ENCODE measurements around the gene CRYZL1.
"Not testable (repeated sequence)": the region's sequence is repeated elsewhere in the genome, so short reads cannot be mapped to it uniquely, and the experiment has no call there.

CRYZL1 gene

GRCh38 chr21:33682992-33683627 is 41.6 kb upstream of the CRYZL1 start:
- Histone ChIP-seq H3K27me3 (ENCODE audit: control insufficient read depth in 1 of 2, insufficient read depth in 1 of 2, low read length in 2 of 2) (no peaks in the 10 kb centered on the region), H3K4me3 (ENCODE audit: insufficient read depth in 1 of 2, low read depth in 1 of 2, low read length in 2 of 2) (no peak overlapping the region), H3K79me1 (replicated peaks; ENCODE audit: low read length, poor library complexity, severe bottlenecking) (peaks cover 3% of the 10 kb centered on the region), H3K4me2 (ENCODE audit: low read length, poor library complexity, severe bottlenecking) (no peak overlapping the region), H3K4me1 (ENCODE audit: control insufficient read depth, insufficient read depth, low read depth, low read length) (peaks cover 6% of the 10 kb centered on the region), H2BK12ac (ENCODE audit: low read length in 2 of 2) (no peak overlapping the region), H3K27ac (ENCODE audit: low read length, poor library complexity, severe bottlenecking) (peak overlapping the region; percentile 90), H4K8ac (ENCODE audit: low read length) (no peak overlapping the region), H3K9me3 (ENCODE audit: control insufficient read depth, low read length) (no peaks in the 10 kb centered on the region), H3K9ac (ENCODE audit: low read length) (no peak overlapping the region), H2BK5ac (ENCODE audit: low read depth, low read length, poor library complexity, severe bottlenecking) (no peak overlapping the region), H3K36me3 (ENCODE audit: control insufficient read depth in 1 of 2, insufficient read depth in 2 of 2, low read depth in 1 of 2, low read length in 2 of 2) (no peaks in the 10 kb centered on the region), H3K23ac (ENCODE audit: low read length in 2 of 2) (no peak overlapping the region), H4K91ac (ENCODE audit: low read length) (no peak overlapping the region), H2AK5ac (ENCODE audit: low read length, severe bottlenecking) (no peak overlapping the region), H2BK15ac (ENCODE audit: low read depth, poor library complexity, severe bottlenecking) (no peak overlapping the region), H3K4ac (ENCODE audit: low read depth in 1 of 2, low read length in 2 of 2) (no peak overlapping the region), H2BK120ac (ENCODE audit: low read depth, low read length) (no peak overlapping the region), H2AFZ (ENCODE audit: low read depth, low read length) (no peak overlapping the region), H3K18ac (ENCODE audit: low read depth in 1 of 2, low read length in 2 of 2) (no peak overlapping the region), H3K14ac (ENCODE audit: low read length in 2 of 2) (no peak overlapping the region)
- WGBS, result 43% methylated on average over 3 of the region's 4 CpGs
- peak; percentile 76 for DNase-seq

GRCh38 chr21:33680870-33681269 is 39.3 kb upstream of the CRYZL1 start:
- H3K4me2 ChIP-seq (ENCODE audit: low read length, poor library complexity, severe bottlenecking), result no peak overlapping the region
- H3K27ac ChIP-seq (ENCODE audit: low read length, poor library complexity, severe bottlenecking), result no peak overlapping the region
- no peak overlapping the region for H3K9ac ChIP-seq (ENCODE audit: low read length)
- no peak overlapping the region for H3K4me3 ChIP-seq (ENCODE audit: insufficient read depth in 1 of 2, low read depth in 1 of 2, low read length in 2 of 2)
- H3K14ac ChIP-seq (ENCODE audit: low read length in 2 of 2), result no peak overlapping the region
- peak overlapping the region; percentile 23 for H4K8ac ChIP-seq (ENCODE audit: low read length)
- peak overlapping the region; percentile 61 for H2AK5ac ChIP-seq (ENCODE audit: low read length, severe bottlenecking)
- no peak overlapping the region for H4K91ac ChIP-seq (ENCODE audit: low read length)
- H3K9me3 ChIP-seq (ENCODE audit: control insufficient read depth, low read length), result no peaks in the 10 kb centered on the region
- H2BK120ac ChIP-seq (ENCODE audit: low read depth, low read length), result no peak overlapping the region
- peak overlapping the region; percentile 23 for H2BK5ac ChIP-seq (ENCODE audit: low read depth, low read length, poor library complexity, severe bottlenecking)
- no peaks in the 10 kb centered on the region for H3K27me3 ChIP-seq (ENCODE audit: control insufficient read depth in 1 of 2, insufficient read depth in 1 of 2, low read length in 2 of 2)
- H3K4ac ChIP-seq (ENCODE audit: low read depth in 1 of 2, low read length in 2 of 2), result no peak overlapping the region
- no peak overlapping the region for H2AFZ ChIP-seq (ENCODE audit: low read depth, low read length)
- H3K23ac ChIP-seq (ENCODE audit: low read length in 2 of 2), result no peak overlapping the region
- no peak overlapping the region for H3K18ac ChIP-seq (ENCODE audit: low read depth in 1 of 2, low read length in 2 of 2)
- H3K4me1 ChIP-seq (ENCODE audit: control insufficient read depth, insufficient read depth, low read depth, low read length), result peaks cover 4% of the 10 kb centered on the region
- no peak for DNase-seq
- H3K36me3 ChIP-seq (ENCODE audit: control insufficient read depth in 1 of 2, insufficient read depth in 2 of 2, low read depth in 1 of 2, low read length in 2 of 2), result no peaks in the 10 kb centered on the region
- H2BK15ac ChIP-seq (ENCODE audit: low read depth, poor library complexity, severe bottlenecking), result no peak overlapping the region
- no peak overlapping the region for H2BK12ac ChIP-seq (ENCODE audit: low read length in 2 of 2)
- peaks cover 9% of the 10 kb centered on the region for H3K79me1 ChIP-seq (replicated peaks; ENCODE audit: low read length, poor library complexity, severe bottlenecking)
- 89% methylated on average over 6 of the region's 6 CpGs for WGBS

- Histone ChIP-seq H3K27ac (ENCODE audit: low read length, poor library complexity, severe bottlenecking) (no peak overlapping the region), H3K4me2 (ENCODE audit: low read length, poor library complexity, severe bottlenecking) (no peak overlapping the region), H3K4ac (ENCODE audit: low read depth in 1 of 2, low read length in 2 of 2) (no peak overlapping the region), H3K79me1 (replicated peaks; ENCODE audit: low read length, poor library complexity, severe bottlenecking) (peaks cover 13% of the 10 kb centered on the region), H3K4me1 (ENCODE audit: control insufficient read depth, insufficient read depth, low read depth, low read length) (peaks cover 2% of the 10 kb centered on the region), H3K14ac (ENCODE audit: low read length in 2 of 2) (no peak overlapping the region), H2BK12ac (ENCODE audit: low read length in 2 of 2) (no peak overlapping the region), H3K4me3 (ENCODE audit: insufficient read depth in 1 of 2, low read depth in 1 of 2, low read length in 2 of 2) (no peak overlapping the region), H2BK120ac (ENCODE audit: low read depth, low read length) (no peak overlapping the region), H3K9ac (ENCODE audit: low read length) (no peak overlapping the region), H2BK5ac (ENCODE audit: low read depth, low read length, poor library complexity, severe bottlenecking) (no peak overlapping the region), H4K8ac (ENCODE audit: low read length) (no peak overlapping the region), H3K9me3 (ENCODE audit: control insufficient read depth, low read length) (no peaks in the 10 kb centered on the region), H2BK15ac (ENCODE audit: low read depth, poor library complexity, severe bottlenecking) (no peak overlapping the region), H3K18ac (ENCODE audit: low read depth in 1 of 2, low read length in 2 of 2) (no peak overlapping the region), H2AFZ (ENCODE audit: low read depth, low read length) (no peak overlapping the region), H3K27me3 (ENCODE audit: control insufficient read depth in 1 of 2, insufficient read depth in 1 of 2, low read length in 2 of 2) (no peaks in the 10 kb centered on the region), H3K36me3 (ENCODE audit: control insufficient read depth in 1 of 2, insufficient read depth in 2 of 2, low read depth in 1 of 2, low read length in 2 of 2) (no peaks in the 10 kb centered on the region), H3K23ac (ENCODE audit: low read length in 2 of 2) (no peak overlapping the region), H4K91ac (ENCODE audit: low read length) (no peak overlapping the region), H2AK5ac (ENCODE audit: low read length, severe bottlenecking) (no peak overlapping the region)
- no peak for DNase-seq
- over 99% methylated on average over 9 of the region's 9 CpGs for WGBS
Measured at GRCh38 chr21:33677450-33677849, 35.9 kb upstream of the CRYZL1 start.

GRCh38 chr21:33676666-33677065 is 35.1 kb upstream of the CRYZL1 start:
- not testable (repeated sequence) for H3K9me3 ChIP-seq (ENCODE audit: control insufficient read depth, low read length); H2AK5ac ChIP-seq (ENCODE audit: low read length, severe bottlenecking)

More at GRCh38 chr21:33676666-33677065, 35.1 kb upstream of the CRYZL1 start:
- not testable (repeated sequence) for H4K8ac ChIP-seq (ENCODE audit: low read length); H3K27ac ChIP-seq (ENCODE audit: low read length, poor library complexity, severe bottlenecking); H3K4me3 ChIP-seq (ENCODE audit: insufficient read depth in 1 of 2, low read depth in 1 of 2, low read length in 2 of 2); H2BK12ac ChIP-seq (ENCODE audit: low read length in 2 of 2); H3K23ac ChIP-seq (ENCODE audit: low read length in 2 of 2); H2BK5ac ChIP-seq (ENCODE audit: low read depth, low read length, poor library complexity, severe bottlenecking); H3K9ac ChIP-seq (ENCODE audit: low read length); H3K14ac ChIP-seq (ENCODE audit: low read length in 2 of 2); H2BK15ac ChIP-seq (ENCODE audit: low read depth, poor library complexity, severe bottlenecking); H2AFZ ChIP-seq (ENCODE audit: low read depth, low read length); H3K4me1 ChIP-seq (ENCODE audit: control insufficient read depth, insufficient read depth, low read depth, low read length); H3K27me3 ChIP-seq (ENCODE audit: control insufficient read depth in 1 of 2, insufficient read depth in 1 of 2, low read length in 2 of 2); H3K4ac ChIP-seq (ENCODE audit: low read depth in 1 of 2, low read length in 2 of 2); H2BK120ac ChIP-seq (ENCODE audit: low read depth, low read length); H3K4me2 ChIP-seq (ENCODE audit: low read length, poor library complexity, severe bottlenecking); H3K36me3 ChIP-seq (ENCODE audit: control insufficient read depth in 1 of 2, insufficient read depth in 2 of 2, low read depth in 1 of 2, low read length in 2 of 2); H4K91ac ChIP-seq (ENCODE audit: low read length); DNase-seq; H3K18ac ChIP-seq (ENCODE audit: low read depth in 1 of 2, low read length in 2 of 2)
- H3K79me1 ChIP-seq (replicated peaks; ENCODE audit: low read length, poor library complexity, severe bottlenecking), result peaks cover 13% of the 10 kb centered on the region
- 100% methylated on average over 5 of the region's 5 CpGs for WGBS
